T-helper 22 cell (primary cell): ENCODE results near the gene DIAPH3.

Source experiments
- DNase-seq: peaks from one replicate; pipeline ENCODE4 v3.0.0-alpha.2; 2020; ENCODE audit warnings: low read depth

The DIAPH3 gene

DNA sequence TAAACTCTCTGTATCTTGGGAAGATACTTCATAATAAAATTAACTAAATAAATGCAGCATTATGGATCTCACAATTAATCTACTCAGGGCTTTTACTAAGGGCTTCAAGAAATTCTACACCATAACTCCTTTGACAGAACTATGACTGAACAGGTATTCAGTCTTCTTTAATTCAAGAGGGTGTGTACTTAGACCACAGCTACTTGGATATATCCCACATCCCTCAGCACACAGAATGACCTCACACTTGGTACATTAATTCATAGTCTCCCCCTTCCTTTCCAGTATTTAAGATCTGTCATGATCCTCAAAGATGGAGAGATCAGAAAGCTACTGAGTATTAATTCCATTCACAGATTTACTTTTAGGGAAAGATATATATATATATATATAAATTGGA is 11.6 kb downstream of the DIAPH3 start:
- no peak for DNase-seq

DNA sequence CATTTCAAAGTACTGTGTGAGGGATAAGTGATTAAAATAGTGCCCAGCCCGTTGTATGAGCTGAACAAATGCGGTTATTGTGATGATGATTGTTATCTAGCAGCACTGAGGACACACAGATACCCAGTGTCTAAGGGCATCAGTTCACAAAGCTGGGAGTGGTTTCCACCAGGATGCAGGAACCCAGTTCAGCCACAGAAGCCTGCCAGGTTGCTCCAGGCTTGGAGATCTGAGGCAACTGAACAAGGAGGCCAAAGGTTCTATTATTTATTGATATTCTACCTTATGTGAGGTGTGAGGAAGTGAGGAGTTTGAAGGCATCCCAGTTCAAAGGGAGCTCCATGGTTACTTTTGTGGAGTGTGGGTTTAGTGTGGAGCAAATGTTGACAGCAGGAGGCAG is 13.2 kb downstream of the DIAPH3 start:
- DNase-seq: no peak

DNA sequence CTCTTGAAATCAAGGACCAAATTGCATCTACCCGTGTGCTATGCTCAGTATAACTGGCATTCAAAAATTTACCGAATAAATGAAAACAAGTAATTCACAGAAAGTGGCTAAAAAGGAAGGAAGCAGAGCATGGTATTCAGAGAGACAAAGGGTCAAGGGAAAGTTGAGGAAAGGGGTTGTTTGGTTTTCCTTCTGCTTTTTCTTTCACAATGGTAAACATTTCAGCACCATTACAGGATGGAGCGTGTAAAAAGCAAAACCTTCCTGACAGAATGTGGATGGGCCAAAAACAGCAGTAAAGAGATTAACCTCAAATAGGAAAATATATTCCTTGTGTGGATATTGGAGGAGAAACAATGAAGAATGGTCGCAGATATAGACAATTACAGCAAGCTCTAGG is 14.8 kb downstream of the DIAPH3 start:
- no peak for DNase-seq

DNA sequence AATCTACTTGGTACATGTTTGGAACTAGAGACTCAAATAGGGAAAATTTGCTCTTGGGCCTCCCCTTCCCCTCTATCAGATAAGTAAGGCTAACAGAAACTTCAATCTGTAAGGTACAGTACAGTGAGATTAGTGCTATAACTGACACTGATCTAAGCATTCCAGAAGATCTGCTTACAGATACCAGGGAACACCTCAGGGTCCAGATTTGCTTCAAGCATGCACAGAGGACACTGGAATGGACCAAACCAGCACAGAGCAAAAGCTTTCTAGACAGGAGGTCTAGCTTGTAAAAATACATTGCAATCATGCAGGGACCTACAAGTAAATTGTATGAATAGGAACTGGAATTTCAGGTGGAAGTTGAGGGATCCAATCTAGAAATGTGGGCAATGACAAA is 16.4 kb downstream of the DIAPH3 start:
- no peak for DNase-seq

DNA sequence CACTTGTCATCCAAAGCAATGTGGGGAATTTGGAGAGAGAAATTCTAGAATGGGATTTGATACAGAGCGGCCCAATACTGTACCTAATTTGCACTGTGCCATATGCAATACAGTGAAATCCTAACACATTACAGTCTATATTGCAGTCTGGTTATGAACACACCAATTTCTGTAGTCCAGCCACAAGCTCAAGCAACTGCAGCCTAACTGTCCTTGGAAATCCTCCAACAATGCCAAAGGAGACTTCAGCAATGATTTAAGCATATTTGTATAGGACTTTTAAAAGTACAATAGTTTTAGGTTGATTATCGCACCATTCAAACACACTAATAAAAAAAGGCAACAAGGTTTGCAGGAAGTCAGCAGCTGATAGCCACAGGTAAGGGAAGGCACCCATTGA is 17.3 kb downstream of the DIAPH3 start:
- no peak for DNase-seq

DNA sequence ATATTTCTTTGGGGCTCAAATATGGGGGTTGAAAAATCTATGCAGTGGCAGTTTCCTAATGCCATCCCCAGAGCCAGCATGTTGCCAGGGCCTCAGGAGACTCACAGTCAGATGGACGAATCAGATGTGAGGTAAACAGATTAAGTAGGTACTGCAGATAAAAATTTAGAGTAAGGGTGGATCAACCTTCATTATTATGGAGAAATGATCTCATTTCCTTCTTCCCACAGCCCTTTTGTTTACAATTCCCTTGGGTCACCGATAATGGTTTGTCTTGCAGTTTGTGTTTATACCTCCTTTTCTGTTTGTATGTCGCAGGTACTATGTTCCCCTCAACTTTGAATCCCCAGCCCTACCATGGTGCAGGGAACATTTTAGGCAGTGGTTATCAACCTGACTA is 20.0 kb downstream of the DIAPH3 start:
- no peak for DNase-seq

DNA sequence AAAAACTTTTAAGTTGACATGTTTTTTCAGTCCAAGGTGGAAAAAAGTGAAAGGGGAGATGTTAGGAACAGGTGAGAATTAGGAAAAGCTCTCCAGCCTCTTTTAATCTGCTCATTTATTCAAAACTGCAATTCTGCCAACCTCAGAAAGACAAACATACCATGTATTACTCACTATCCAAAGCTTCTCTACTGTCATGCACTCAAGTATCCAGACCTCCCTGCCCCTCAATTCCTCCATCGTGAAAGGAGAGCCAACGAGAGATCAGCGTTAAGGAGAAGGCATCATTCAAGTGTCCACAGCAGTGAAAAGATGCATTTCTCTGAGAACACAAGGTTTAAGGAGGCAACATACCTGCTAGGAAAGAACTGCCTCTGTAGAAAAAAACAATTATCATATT is 24.5 kb downstream of the DIAPH3 start:
- DNase-seq: no peak

DNA sequence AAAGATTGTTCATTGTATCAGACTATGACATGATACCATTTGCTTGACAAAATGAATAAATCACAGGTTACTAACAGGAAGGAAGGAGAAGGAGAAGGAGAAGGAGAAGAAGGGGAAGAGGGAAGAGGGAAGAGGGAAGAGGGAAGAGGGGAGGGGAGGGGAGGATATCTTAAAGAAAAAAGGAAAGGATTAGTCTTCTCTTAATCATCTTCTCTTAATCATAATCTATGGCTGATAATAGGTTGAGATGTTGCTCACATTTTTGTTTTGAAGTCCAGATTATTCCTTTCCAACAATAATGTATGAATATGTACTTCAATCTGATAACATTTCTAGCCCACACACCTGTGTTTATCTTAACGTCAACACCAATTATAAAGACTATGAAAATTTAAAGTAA is 25.1 kb downstream of the DIAPH3 start:
- no peak for DNase-seq

DNA sequence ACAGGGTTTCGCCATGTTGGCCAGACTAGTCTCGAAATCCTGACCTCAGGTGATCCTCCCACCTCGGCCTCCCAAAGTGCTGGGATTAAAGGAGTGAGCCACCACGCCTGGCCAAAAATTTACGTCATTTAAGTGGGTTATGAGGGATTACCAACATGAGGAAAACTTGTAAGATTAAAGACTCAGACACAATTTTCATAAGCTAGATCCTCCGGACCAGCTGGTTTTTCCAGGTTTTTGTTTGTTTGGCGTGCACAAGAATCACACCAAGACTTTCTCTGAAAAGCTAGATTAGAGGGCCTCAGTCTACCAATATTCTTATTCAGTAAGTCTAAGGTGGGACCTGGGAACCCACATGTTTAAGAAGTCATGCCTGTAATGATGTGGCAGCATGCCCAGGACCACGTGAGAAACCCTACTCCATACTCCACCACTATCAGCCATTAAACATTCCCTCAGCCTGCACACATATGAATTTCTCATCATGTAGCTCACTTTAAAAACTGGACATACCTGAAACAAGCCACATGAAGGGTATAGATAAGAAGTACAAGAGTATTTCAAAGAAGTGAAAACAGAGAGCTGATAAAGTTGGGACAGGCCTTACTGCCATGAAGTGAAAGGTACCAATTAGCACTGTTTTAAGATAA is 25.7 kb downstream of the DIAPH3 start:
- DNase-seq: no peak

DNA sequence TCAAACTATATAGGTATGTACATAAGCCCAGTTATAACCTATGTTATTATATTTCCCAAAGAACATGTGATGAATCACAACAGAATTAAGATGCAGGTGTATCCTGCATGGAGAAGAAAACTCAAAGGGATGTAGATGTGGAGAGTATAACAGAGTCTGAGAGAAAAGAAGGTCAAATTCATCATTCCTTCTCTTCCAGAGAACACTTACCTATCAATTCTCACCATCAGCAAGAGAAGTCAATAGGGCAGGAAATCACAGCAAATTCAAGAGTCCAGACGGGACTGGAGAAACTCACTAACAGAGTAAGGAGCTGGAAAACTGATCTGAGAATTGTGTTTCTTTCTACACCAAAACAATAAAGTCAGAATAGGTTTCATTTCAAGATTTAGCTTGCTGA is 28.4 kb downstream of the DIAPH3 start:
- DNase-seq: no peak

DNA sequence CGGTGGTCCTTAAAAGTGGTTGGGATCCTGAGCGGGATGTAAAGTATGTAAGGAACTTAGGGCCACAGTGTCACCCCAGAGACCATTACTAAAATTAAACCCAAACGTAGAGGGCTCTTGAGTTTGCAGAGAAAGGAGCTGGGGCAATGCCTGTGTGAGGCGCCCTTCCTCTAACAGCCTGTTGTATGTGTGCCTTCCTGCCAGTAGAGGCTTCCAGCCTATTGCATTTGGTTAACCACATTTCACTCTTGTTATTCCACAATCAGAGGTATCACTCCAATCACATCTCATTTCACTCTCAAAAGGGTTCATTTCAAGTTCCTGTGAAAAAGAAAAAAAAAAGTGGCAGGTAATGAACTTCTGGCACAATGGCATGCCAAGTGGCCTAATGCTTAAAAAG is 29.4 kb downstream of the DIAPH3 start:
- DNase-seq: no peak

DNA sequence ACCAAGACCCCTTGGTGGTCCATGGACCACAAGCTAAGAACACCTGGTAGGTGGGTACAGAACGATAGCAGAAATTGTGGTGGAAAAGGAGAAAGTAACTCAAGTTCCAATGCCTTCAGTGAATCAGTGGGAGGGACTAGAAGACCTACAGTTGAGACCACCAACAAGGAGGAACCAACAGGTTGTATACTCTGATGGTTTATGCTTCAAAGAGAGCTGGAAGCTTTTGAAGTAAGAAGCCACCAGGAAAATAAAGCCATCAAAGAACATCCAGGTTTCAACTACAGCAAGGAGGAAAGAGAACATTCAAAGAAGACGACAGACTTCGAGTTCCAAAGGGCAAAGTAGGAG is 42.4 kb downstream of the DIAPH3 start:
- no peak for DNase-seq

DNA sequence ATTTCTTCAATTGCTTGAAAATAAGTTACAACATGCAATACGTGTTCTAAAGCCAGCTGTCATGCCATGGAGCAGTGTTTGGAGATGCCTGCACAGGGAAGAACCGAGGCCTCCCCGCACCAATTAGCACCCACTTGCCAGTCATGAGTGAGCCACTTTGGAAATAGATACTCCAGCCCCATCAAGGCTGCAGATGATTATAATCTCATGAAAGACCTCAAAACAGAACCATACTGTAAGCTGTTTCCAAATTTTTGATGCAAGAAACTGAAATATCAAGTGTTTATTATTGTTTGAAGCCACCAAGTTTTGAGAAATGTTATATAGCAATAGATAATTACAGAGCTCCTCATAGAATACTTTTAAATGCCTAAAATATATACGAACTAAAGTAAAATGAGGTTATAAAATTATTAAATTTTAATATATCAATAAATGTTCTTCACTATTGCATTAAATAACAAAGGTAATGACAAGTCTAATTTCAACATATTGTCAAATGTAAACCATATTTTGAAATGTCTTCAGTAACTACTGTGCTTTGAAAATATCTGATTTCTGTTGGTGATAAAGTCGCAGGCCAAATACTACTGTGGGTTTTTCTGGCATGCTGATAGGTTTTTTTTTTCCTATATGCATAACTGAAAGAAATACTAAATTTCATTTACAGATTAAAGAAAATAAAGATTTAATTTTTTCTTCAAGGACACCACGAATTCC is 43.0 kb downstream of the DIAPH3 start:
- DNase-seq: no peak

DNA sequence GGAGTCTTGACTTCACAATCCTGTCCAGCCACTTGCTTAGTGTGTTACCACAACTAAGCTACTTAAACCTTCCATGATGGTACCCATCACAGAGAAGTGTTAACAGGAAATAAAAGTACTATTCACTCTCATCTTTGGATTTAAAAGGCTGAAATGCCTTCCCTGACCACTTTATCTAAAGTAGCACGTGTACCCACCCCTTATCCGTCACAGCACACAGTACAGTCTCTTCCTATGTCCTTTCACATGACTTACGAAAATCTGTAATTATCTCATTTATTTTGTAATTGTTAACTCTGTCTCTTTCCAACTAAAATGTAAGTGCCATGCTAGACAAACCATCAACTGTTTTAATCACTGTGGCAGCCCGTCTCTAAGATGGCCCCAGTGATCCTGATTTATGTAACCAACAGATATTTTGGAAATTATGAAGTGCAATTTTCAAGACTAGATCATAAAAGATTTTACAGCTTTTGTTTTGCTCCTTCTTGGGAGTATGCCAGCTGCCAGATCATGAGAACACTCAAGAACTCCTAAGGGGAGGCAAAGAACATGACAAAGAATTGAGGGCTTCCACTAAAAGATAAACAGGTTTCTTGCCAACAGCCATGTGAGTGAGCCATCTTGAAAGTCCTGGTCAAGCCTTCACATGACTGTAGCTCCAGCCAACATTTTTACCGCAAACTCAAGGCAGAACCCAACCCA is 44.9 kb downstream of the DIAPH3 start:
- DNase-seq: no peak

DNA sequence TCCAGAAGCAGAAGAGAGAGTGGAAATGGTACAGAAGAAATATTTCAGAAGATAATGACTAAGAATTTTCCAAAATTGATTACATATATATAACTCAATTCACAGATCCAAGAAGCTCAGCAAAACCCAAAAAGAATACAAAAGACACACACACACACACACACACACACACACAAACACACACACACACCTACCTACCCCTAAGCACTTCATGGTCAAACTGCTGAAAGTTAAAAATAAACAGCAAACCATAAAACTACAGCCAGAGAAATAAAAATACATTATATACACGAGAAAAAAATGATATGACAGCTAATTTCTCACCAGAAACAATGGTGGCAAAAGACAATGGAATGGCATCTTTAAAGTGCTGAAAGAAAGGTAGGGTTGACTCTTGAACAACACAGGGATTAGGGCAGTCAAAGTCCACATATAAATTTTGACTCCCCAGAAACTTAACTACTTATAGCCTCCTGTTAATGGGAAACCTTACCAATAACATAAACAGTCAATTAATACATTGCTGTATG is 49.2 kb downstream of the DIAPH3 start:
- DNase-seq: no peak

DNA sequence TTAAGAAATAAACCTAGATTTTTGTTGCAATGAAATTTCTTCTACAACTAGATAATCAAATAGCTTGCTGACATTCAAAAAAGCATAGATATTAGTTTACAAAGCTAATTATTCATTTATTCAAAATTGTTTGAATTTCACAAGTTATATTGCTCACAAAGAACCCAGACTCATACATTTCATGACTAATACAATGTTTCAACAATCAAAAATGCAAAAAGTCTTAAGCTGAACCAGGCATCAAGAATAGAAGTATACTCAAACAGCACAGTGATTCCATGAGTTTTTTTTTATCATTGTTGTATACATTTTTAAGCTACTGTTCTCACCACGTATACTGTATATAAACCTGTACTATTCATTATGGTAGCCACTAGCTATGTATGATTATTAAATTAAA is 51.0 kb downstream of the DIAPH3 start:
- DNase-seq: no peak

DNA sequence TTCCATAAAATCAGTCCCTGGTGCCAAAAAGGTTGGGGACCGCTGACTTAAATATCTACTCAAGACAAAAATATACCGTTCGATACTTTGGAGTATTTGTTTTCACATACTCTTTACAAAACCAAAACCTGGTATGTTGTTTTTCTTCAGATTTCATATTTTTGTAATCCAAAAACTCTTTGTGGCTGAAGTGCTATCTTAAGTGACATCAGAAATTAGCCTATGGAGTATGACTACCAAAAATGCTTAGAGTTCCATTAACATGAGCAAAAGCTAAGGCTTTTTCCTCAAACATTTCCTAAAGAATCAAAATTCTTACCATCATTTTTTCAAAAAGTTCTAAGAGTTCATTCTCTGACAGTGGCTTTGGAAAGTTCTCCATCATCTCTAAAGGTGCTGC is 52.0 kb downstream of the DIAPH3 start:
- no peak for DNase-seq

DNA sequence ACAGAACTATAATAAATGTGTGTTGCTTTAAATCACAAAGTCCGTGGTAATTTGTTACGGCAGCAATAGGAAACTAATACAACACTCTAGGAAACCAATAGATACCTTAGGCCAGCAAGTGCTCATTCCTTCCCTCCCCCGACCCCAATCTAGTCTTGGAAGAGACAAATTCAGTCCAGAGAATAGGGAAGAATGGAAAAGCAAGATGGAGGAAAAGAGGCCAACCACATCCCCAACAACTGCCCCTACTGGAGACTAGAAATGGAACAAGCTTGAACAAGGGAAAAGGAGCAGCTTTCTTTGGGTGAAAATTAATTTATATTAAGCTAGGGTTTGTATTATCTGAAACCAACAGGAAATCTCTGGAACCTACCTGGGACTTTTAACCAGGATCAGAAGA is 54.4 kb downstream of the DIAPH3 start:
- DNase-seq: no peak

DNA sequence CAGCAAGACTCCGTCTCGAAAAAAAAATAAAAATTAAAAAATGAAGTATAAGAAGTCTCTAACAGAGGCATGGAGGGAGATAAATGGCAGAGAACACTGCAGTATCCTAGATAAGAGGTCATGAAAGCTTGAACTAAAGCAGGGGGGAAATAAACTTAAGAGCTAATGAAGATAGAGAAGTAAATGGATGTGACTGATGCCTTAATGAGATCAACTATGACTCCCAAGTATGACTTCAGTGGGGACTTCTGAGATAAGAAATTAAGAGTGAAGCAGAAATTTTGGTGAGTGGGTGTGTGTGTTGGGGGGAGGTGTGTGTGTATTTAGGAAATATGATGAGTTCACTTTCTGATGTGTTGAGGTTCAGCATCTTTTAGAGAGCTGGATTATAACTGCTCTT is 55.1 kb downstream of the DIAPH3 start:
- DNase-seq: no peak

DNA sequence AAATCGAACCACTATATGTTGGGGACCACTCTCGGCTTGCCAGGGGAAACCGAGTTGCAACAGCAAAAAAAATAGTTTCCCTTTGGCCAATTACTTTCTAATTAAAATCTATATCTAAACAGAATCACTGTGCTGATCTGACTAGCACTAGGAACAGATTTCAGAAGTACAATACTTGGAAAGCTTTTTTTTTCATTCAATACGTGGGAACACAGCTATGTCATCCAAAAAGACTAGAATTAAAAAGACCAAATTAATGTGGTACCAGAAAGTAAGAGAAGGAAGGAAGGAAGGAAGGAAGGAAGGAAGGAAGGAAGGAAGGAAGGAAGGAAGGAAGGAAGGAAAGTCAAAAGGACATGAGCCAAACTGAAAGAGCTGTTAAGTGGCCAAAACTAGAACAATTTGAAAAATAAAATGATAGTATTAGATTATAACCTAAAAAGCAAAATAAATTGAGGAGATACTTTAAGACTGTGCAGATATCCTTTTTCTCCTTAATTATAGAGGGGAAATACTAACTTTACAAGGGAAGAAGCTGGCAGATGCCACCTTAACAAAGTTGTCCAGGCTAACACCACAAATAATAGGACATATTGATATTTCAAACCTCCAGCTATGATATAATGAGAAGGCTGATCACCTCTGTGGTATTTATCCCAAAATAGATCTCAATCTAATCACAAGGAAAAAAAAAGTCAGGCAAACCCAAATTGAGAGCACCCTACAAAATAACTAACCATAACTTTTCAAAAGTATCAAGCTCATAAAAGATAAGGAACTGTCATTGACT is 63.9 kb downstream of the DIAPH3 start:
- DNase-seq: no peak

DNA sequence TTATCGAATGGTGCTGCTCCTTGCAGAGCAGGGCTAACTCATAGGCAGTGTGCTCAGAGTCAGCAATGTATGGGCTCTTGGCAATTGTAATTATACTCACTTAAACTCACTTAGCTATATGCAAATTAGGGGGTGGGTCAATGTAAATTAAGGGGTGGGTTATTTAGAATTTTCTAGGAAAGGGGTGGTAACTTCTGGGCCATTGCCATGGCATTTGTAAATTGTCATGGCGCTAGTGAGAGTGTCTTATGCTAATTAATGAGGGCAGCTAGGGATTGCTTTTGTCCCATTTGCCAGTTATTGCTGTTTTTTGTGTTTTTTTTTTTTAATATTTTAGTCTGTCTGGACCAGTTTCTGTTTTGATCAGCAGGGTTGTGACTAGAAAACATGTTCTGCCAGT is 68.4 kb downstream of the DIAPH3 start:
- DNase-seq: no peak

DNA sequence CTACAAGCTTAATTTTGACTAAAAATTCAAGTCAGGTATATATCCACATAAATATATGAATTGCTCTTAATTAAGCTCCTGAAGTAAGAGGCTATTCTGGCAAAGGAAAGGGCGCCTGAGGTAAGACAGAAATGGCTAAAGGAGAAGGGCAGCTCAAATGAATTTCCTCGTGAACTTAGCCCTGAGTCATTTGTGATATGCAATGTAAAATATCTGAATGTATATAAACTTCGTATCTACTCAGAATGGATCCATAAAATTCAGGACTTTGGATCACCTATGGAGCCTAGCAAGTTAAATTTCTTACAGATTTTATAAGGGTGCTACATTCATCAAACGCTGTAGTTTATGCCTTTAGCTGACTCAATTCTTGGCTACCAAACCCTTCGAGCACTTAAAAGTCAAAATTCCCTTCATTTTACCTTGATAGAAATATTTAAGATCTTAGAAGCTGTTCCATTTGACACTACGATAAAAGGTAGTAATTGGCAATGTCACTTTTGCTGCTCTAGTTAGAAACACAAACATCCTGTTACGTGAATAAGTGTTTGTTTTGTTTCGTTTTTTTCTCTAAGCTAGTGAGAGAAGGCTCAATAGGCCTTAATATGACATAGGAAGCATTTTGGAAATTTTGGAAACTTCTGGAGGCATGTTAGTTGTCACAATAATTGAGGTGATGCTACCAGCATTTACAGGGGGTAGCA is 69.2 kb downstream of the DIAPH3 start:
- no peak for DNase-seq
